Fibroblast of lung (primary cell): Measurements from ENCODE around the gene STXBP6.

ENCODE experiments used
- CTCF ChIP-seq, 2 donors: IDR thresholded peaks in 1 of 2; conservative IDR thresholded peaks in 1 of 2; 1 replicate in 1 of 2; 2 replicates in 1 of 2; pipeline ENCODE4 v1.5.1; 2011 to 2012; ENCODE audit warnings: low read length in 2 of 2, control low read depth in 1 of 2, inconsistent platforms in 1 of 2, low read depth in 1 of 2, mild to moderate bottlenecking in 1 of 2
- EZH2 ChIP-seq: IDR thresholded peaks from 2 replicates; pipeline ENCODE4 v1.5.1; 2012; ENCODE audit warnings: low read length, control low read depth, mild to moderate bottlenecking; ENCODE audit errors: missing control alignments

GRCh38 chr14:24808412-24808811 lies 241.5 kb downstream of the STXBP6 start:
- TF ChIP-seq CTCF (conservative IDR thresholded peaks at IDR 0.05 in 1 of 2, IDR thresholded peaks at IDR 0.05 in 1 of 2; ENCODE audit: low read depth in 1 of 2, low read length in 2 of 2), result no peak
- TF ChIP-seq EZH2, result no peak
